Heart right ventricle (tissue), 16 donors: ENCODE measurements around the gene TULP1. TPM values are rescaled to one million over a fixed set of nuclear protein-coding genes. Genes with fewer than 3 reads are reported as not detected.

ENCODE experiments used
- ATAC-seq, 8 donors: fragments of 200-7000 bp; cut with Tn5 transposase; one replicate each; pipeline ENCODE4 v1.9.1; 2020; ENCODE audit warnings: mild to moderate bottlenecking in 8 of 8, moderate library complexity in 8 of 8, moderate number of reproducible peaks in 1 of 8
- DNase-seq, 2 donors: peaks; one replicate each; pipeline ENCODE4 v3.0.0-alpha.2; 2020
- H3K27ac ChIP-seq, 10 donors: fragments of 200-600 bp; sonication (generic) in 2 of 10; one replicate each; pipeline versions ENCODE4 v1.5.0 to v1.8.0; 2020 to 2022; ENCODE audit warnings: mild to moderate bottlenecking in 3 of 10
- H3K27me3 ChIP-seq, 7 donors: fragments of 200-600 bp; one replicate each; pipeline ENCODE4 v1.8.0; 2021 to 2022; ENCODE audit warnings: mild to moderate bottlenecking in 2 of 7
- H3K36me3 ChIP-seq, 9 donors: fragments of 200-600 bp; sonication (generic) in 1 of 9; one replicate each; pipeline versions ENCODE4 v1.5.0 to v1.8.0; 2020 to 2022; ENCODE audit warnings: mild to moderate bottlenecking in 2 of 9
- H3K4me1 ChIP-seq, 9 donors: fragments of 200-600 bp; sonication (generic) in 1 of 9; one replicate each; pipeline versions ENCODE4 v1.5.0 to v1.8.0; 2020 to 2022; ENCODE audit warnings: mild to moderate bottlenecking in 4 of 9
- H3K4me3 ChIP-seq, 10 donors: fragments of 200-600 bp; sonication (generic) in 2 of 10; one replicate each; pipeline versions ENCODE4 v1.5.0 to v1.8.0; 2020 to 2022; ENCODE audit warnings: mild to moderate bottlenecking in 7 of 10, moderate library complexity in 2 of 10
- H3K9me3 ChIP-seq, 11 donors: fragments of 200-600 bp in 10 of 11; sonication (generic) in 2 of 11; one replicate each; pipeline versions ENCODE4 v1.5.0 to v1.8.0; 2013 to 2022; ENCODE audit warnings: mild to moderate bottlenecking in 2 of 11, control low read depth in 1 of 11, moderate library complexity in 1 of 11
- CTCF ChIP-seq, 9 donors: fragments of 200-600 bp; sonication (generic) in 2 of 9; IDR thresholded peaks; one replicate each; pipeline versions ENCODE4 v1.5.0 to v1.8.0; 2021 to 2022; ENCODE audit warnings: antibody characterized with exemption in 9 of 9, mild to moderate bottlenecking in 5 of 9, moderate library complexity in 1 of 9
- WGBS, 2 donors: extraction: QIAGEN DNeasy Blood & Tissue Kit; methylation state at CpG; one replicate each; pipeline ENCODE4 v1.1.7; 2013; ENCODE audit warnings: inconsistent platforms in 1 of 2; 5-methylcytosine and 5-hydroxymethylcytosine counted together
- intact Hi-C, 10 donors: fragments of 100-400 bp; cut with DNase I; formaldehyde crosslinking; loops; one replicate each; pipeline versions ENCODE4 v1.11.1 to v1.14.2; 2022
- polyA plus RNA-seq, 2 donors: library from polyadenylated mRNA; stranded (reverse); fragments of 200-250 nt; gene quantifications; one replicate each; pipeline ENCODE4 v1.2.3, GENCODE V29; 2013
- total RNA-seq, 10 donors: library from RNA; stranded (reverse); fragmentation: NEBNext Ultra II Directional in 3 of 10; extraction: Animal tissue kit (Norgen Biotek cat#: 25700) in 3 of 10; gene quantifications; one replicate each; pipeline versions ENCODE4 v1.2.1 to v1.2.4, GENCODE V29; 2021 to 2023
- donor health status: Arrhythmogenic right ventricular cardiomyopathy.
- donor health status: ischemic (EF 13 %, LVEDD 7.1; RV severe dilation, severe dysfunction).
- donor health status: healthy with polysubstance abuse.
- donor health status: DM: no; HTN: yes; CAD: no.
- donor health status: DM: no; HTN: no; CAD: no.
- donor health status: ischemic (EF 25% LVEDD 6.9; RV normal size, moderate dysfunction).
- donor health status: ischemic (EF 25% LVEDD 5.7; RV mildly dilated, moderate dysfunction).
- donor health status: healthy.
- donor health status: DM: yes; HTN: yes; CAD: no.
- donor health status: Ischemic cardiomyopathy.
- donor health status: ischemic (EF 35%, LVEDD 5.7; RV mildly dilated, moderate dysfunction).
- donor health status: nonischemic (EF 11% LVEDD 7.7; RV severe dilation, severe dysfunction).
- donor health status: DM: yes; HTN: yes; CAD: no.
- donor health status: PGD.
- donor health status: ischemic (EF 29% LVEDD 5.4; RV normal size, mild dysfunction).
- donor health status: nonischemic (EF 23%, LVEDD 6.1; RV moderate dilation, normal function).

TULP1 gene
- total and polyA plus RNA-seq, 12 donors = 0.03 to 0.15 TPM; not detected in 10

- no peaks in the 10 kb centered on the region for H3K9me3 ChIP-seq
- 86 to 87% methylated on average over 4 of the region's 4 CpGs for WGBS, 2 donors
- peaks cover 0 to 20% (median 14%) of the 10 kb centered on the region in 9 donors for H3K4me1 ChIP-seq
- H3K27me3 ChIP-seq = no peaks in the 10 kb centered on the region
- peak in 1 of 8 donors; percentile 6 for ATAC-seq
- intact Hi-C loops = no loop called here
- TF ChIP-seq CTCF (IDR thresholded peaks at IDR 0.05) = no peak
- H3K27ac ChIP-seq = no peak overlapping the region
- no peak for DNase-seq
- no peak overlapping the region for H3K4me3 ChIP-seq
- peaks cover 0 to 94% (median 45%) of the 10 kb centered on the region in 9 donors for H3K36me3 ChIP-seq
Observed at GRCh38 chr6:35475573-35475972, 37.1 kb downstream of the TULP1 start.

- H3K27ac ChIP-seq = no peak overlapping the region
- no peak for ATAC-seq
Observed at GRCh38 chr6:35474942-35475570, 37.6 kb downstream of the TULP1 start.

GRCh38 chr6:35474131-35474941 lies 38.4 kb downstream of the TULP1 start:
- Histone ChIP-seq H3K4me3 (no peak overlapping the region), H3K9me3 (no peaks in the 10 kb centered on the region), H3K36me3 (peaks cover 0 to 96% (median 45%) of the 10 kb centered on the region in 9 donors), H3K4me1 (peaks cover 3 to 32% (median 27%) of the 10 kb centered on the region in 9 donors), H3K27me3 (no peaks in the 10 kb centered on the region), H3K27ac (no peak overlapping the region)
- WGBS, 2 donors = 89 to 90% methylated on average over 14 of the region's 14 CpGs
- intact Hi-C loops = no loop called here
- DNase-seq (no peak), ATAC-seq (peak in 4 of 8 donors; percentile 3 to 29 (median 10))
- no peak for TF ChIP-seq CTCF (IDR thresholded peaks at IDR 0.05)

More at GRCh38 chr6:35474942-35475570, 37.6 kb downstream of the TULP1 start:
- WGBS, 2 donors = 91 to 93% methylated on average over 20 of the region's 20 CpGs
- H3K36me3 ChIP-seq = peaks cover 0 to 96% (median 45%) of the 10 kb centered on the region in 9 donors
- H3K27me3 ChIP-seq = no peaks in the 10 kb centered on the region
- intact Hi-C loops = no loop called here
- no peaks in the 10 kb centered on the region for H3K9me3 ChIP-seq
- DNase-seq = no peak
- peaks cover 0 to 25% (median 19%) of the 10 kb centered on the region in 9 donors for H3K4me1 ChIP-seq
- TF ChIP-seq CTCF (IDR thresholded peaks at IDR 0.05) = no peak
- no peak overlapping the region for H3K4me3 ChIP-seq

GRCh38 chr6:35473850-35474130 lies 38.9 kb downstream of the TULP1 start:
- no peak for DNase-seq
- Histone ChIP-seq H3K4me1 (peaks cover 4 to 38% (median 32%) of the 10 kb centered on the region in 9 donors), H3K27ac (no peak overlapping the region), H3K4me3 (no peak overlapping the region), H3K36me3 (peaks cover 0 to 91% (median 45%) of the 10 kb centered on the region in 9 donors), H3K27me3 (no peaks in the 10 kb centered on the region), H3K9me3 (no peaks in the 10 kb centered on the region)
- no peak for TF ChIP-seq CTCF (IDR thresholded peaks at IDR 0.05)
- intact Hi-C loops = no loop called here
- ATAC-seq = no peak
